Hepatocyte (in vitro differentiated cells): ENCODE measurements around the gene CDHR3.

Source experiments
- EZH2 ChIP-seq: fragments of 200-600 bp; sonication (generic); IDR thresholded peaks from 2 replicates; pipeline ENCODE4 v1.6.1; 2016; ENCODE audit warnings: antibody characterized with exemption, mild to moderate bottlenecking, borderline replicate concordance
- TF ChIP-seq, protein P1 (sequence below): fragments of 200-600 bp; sonication (generic); IDR thresholded peaks from 2 replicates; pipeline ENCODE4 v1.5.1; 2016; ENCODE audit warnings: antibody characterized with exemption, mild to moderate bottlenecking; ENCODE audit not compliant: poor library complexity

DNA sequence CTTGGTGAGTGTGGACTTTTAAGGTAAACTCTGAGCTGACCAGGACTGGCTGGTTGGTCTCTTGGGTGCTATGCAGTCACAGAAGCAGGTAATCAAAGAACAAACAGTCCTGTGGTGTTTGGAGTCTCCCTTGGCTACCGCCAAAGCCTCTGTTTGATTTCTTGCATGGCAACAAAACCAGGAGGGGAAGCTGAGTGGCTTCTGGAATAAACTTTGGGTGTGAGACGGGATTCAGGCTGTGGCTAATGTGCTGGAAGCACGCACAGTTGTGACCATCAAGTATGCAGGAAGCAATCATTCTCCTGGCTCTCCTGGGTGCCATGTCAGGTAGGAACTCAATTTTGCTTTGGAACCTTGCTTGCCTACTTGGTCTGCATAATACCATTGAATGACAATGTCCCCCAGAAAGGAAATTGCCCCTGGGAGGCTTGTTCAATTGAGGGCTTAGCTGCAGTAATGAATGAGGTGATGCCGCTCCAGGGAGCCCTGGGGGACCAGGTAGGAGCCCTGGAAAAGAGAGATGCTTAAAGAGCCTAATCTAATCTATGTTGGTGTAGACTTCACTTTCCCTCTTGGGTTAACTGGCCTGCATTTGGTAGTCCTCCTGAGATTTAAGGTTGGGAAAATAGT, at the start of gene CDHR3:
- TF ChIP-seq EZH2: no peak
- TF ChIP-seq, protein P1, sequence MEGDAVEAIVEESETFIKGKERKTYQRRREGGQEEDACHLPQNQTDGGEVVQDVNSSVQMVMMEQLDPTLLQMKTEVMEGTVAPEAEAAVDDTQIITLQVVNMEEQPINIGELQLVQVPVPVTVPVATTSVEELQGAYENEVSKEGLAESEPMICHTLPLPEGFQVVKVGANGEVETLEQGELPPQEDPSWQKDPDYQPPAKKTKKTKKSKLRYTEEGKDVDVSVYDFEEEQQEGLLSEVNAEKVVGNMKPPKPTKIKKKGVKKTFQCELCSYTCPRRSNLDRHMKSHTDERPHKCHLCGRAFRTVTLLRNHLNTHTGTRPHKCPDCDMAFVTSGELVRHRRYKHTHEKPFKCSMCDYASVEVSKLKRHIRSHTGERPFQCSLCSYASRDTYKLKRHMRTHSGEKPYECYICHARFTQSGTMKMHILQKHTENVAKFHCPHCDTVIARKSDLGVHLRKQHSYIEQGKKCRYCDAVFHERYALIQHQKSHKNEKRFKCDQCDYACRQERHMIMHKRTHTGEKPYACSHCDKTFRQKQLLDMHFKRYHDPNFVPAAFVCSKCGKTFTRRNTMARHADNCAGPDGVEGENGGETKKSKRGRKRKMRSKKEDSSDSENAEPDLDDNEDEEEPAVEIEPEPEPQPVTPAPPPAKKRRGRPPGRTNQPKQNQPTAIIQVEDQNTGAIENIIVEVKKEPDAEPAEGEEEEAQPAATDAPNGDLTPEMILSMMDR: no peak
